ENCODE results near the gene SWSAP1.
A peak's percentile ranks its signal among the peaks of the same experiment; 100 is the strongest.
"Not testable (repeated sequence)": the region's sequence is repeated elsewhere in the genome, so short reads cannot be mapped to it uniquely, and the experiment has no call there.

The SWSAP1 gene

GRCh38 chr19:11374433-11375142 lies at the start of gene SWSAP1:
TSS of gene SWSAP1 (plus strand) at chr19:11374666. CDS start at chr19:11374681, 15 bp downstream.
- peak; percentile 100 for DNase-seq (ENCODE audit: low spot score)

- DNase-seq (ENCODE audit: low spot score) = no peak
Measured at GRCh38 chr19:11324748-11325389, 49.6 kb upstream of the SWSAP1 start.

GRCh38 chr19:11325544-11325943 lies 48.9 kb upstream of the SWSAP1 start:
- DNase-seq (ENCODE audit: low spot score) = no peak

GRCh38 chr19:11330127-11330526 lies 44.3 kb upstream of the SWSAP1 start:
- DNase-seq (ENCODE audit: low spot score) = no peak

- DNase-seq (ENCODE audit: low spot score) = no peak
Measured at GRCh38 chr19:11331502-11331901, 43.0 kb upstream of the SWSAP1 start.

- DNase-seq (ENCODE audit: low spot score) = no peak
Measured at GRCh38 chr19:11332822-11333221, 41.6 kb upstream of the SWSAP1 start.

GRCh38 chr19:11333838-11334237 lies 40.6 kb upstream of the SWSAP1 start:
- DNase-seq (ENCODE audit: low spot score) = not testable (repeated sequence)

- no peak for DNase-seq (ENCODE audit: low spot score)
Measured at GRCh38 chr19:11335449-11336146, 38.9 kb upstream of the SWSAP1 start.

- no peak for DNase-seq (ENCODE audit: low spot score)
Measured at GRCh38 chr19:11337080-11337479, 37.4 kb upstream of the SWSAP1 start.

- DNase-seq (ENCODE audit: low spot score) = no peak
Measured at GRCh38 chr19:11338121-11338520, 36.3 kb upstream of the SWSAP1 start.

GRCh38 chr19:11338569-11339253 lies 35.8 kb upstream of the SWSAP1 start:
- DNase-seq (ENCODE audit: low spot score) = no peak

- peak; percentile 96 for DNase-seq (ENCODE audit: low spot score)
Measured at GRCh38 chr19:11339254-11340098, 35.0 kb upstream of the SWSAP1 start, which contains the start of gene RAB3D. TSS of gene RAB3D (minus strand) at chr19:11339657. CDS start at chr19:11337399, 2,258 bp downstream.

- DNase-seq (ENCODE audit: low spot score) = not testable (repeated sequence)
Measured at GRCh38 chr19:11340099-11340467, 34.4 kb upstream of the SWSAP1 start.

- DNase-seq (ENCODE audit: low spot score) = no peak
Measured at GRCh38 chr19:11342429-11342828, 32.0 kb upstream of the SWSAP1 start.

GRCh38 chr19:11345122-11345803 lies 29.2 kb upstream of the SWSAP1 start:
- no peak for DNase-seq (ENCODE audit: low spot score)

GRCh38 chr19:11346104-11346940 lies 28.1 kb upstream of the SWSAP1 start, which contains the start of the genes CCDC159 and TMEM205:
TSS of gene CCDC159 (plus strand) at chr19:11346519. CDS start at chr19:11346607, 88 bp downstream.
TSS of gene TMEM205 (minus strand) at chr19:11346268. CDS start at chr19:11345619, 649 bp downstream.
- peak; percentile 97 for DNase-seq (ENCODE audit: low spot score)

GRCh38 chr19:11347546-11348039 lies 26.9 kb upstream of the SWSAP1 start:
- no peak for DNase-seq (ENCODE audit: low spot score)

GRCh38 chr19:11349171-11349570 lies 25.3 kb upstream of the SWSAP1 start:
- no peak for DNase-seq (ENCODE audit: low spot score)

GRCh38 chr19:11354102-11354501 lies 20.4 kb upstream of the SWSAP1 start:
- DNase-seq (ENCODE audit: low spot score) = not testable (repeated sequence)
